ENCODE results near the gene ZNF827. TPM values are rescaled to one million over a fixed set of nuclear protein-coding genes. Genes with fewer than 3 reads are reported as not detected.

ZNF827 gene
- total and polyA plus RNA-seq, 2 of the 13 experiments (the other 11 are each of a cell fraction or from before 2014, with no cell fraction given) = 2.8 TPM

DNA sequence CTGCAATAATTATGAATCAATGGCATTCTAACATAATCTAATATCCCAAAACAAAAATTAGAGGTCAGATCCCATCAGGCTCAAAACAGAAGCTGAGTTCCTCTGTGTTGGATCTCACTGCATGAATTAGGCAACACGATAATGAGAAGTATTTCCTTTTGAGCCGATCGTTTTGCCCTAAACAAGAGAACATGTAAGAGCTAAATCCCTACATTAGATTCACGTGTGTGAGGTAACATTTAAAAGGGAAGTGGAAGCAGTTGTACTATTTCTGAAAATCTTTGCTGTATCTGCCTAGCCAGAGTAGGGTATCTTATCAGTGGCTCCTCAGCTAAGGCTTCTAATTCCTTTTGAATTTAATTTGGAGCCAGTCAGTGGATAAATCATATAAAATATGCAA lies 143.1 kb downstream of the ZNF827 start (continued):
- no peak for TF ChIP-seq ZNF781 (CRISPR knock-in tag; IDR thresholded peaks at IDR 0.05; ENCODE audit: borderline replicate concordance, not compliant biosample characterization)

DNA sequence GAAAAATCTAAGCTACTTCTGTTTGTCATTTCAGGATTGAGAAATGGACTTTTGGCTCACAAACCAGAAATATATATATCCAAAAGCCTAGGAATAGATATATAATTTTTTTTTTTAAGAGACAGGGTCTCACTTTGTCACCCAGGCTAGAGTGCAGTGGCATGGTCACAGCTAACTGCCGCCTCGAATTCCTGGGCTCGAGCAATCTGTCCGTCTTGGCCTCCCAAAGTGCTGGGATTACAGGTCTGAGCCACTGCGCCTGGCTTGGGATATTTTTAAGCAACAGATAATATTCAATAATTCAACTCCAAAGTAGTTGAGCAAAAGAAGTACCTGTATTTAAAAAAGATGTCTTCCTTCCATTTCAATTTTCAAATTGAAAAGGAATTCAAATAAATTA lies 146.2 kb downstream of the ZNF827 start:
- no peaks in the 10 kb centered on the region for H3K27me3 ChIP-seq (ENCODE audit: control insufficient read depth in 1 of 2, insufficient read depth in 2 of 2, low read length in 2 of 2)
- no peaks in the 10 kb centered on the region for H3K79me2 ChIP-seq (ENCODE audit: insufficient read depth, low read length)
- H4K20me1 ChIP-seq (ENCODE audit: insufficient read depth, low read length) = no peaks in the 10 kb centered on the region
- FAIRE-seq (no peak), DNase-seq (ENCODE audit: low spot score) (no peak), ATAC-seq (no peak)
- H2AFZ ChIP-seq (ENCODE audit: low read length) = no peak overlapping the region
- no peak overlapping the region for H3K4me3 ChIP-seq (replicated peaks in 1 of 3; ENCODE audit: insufficient read depth in 1 of 3, low read depth in 2 of 3, low read length in 3 of 3)
- BruUV-seq (replicated peaks) = no TSS peak
- TF ChIP-seq, protein P1, sequence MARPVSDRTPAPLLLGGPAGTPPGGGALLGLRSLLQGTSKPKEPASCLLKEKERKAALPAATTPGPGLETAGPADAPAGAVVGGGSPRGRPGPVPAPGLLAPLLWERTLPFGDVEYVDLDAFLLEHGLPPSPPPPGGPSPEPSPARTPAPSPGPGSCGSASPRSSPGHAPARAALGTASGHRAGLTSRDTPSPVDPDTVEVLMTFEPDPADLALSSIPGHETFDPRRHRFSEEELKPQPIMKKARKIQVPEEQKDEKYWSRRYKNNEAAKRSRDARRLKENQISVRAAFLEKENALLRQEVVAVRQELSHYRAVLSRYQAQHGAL (CRISPR knock-in tag; IDR thresholded peaks at IDR 0.05; ENCODE audit: not compliant biosample characterization) = no peak
- TF ChIP-seq MAZ (IDR thresholded peaks at IDR 0.05; ENCODE audit: borderline replicate concordance, low read depth, low read length) (no peak), MAZ (CRISPR knock-in tag; IDR thresholded peaks at IDR 0.05; ENCODE audit: low read depth) (no peak), HDAC1 (CRISPR knock-in tag; IDR thresholded peaks at IDR 0.05) (no peak)
- TF ChIP-seq, protein P2, sequence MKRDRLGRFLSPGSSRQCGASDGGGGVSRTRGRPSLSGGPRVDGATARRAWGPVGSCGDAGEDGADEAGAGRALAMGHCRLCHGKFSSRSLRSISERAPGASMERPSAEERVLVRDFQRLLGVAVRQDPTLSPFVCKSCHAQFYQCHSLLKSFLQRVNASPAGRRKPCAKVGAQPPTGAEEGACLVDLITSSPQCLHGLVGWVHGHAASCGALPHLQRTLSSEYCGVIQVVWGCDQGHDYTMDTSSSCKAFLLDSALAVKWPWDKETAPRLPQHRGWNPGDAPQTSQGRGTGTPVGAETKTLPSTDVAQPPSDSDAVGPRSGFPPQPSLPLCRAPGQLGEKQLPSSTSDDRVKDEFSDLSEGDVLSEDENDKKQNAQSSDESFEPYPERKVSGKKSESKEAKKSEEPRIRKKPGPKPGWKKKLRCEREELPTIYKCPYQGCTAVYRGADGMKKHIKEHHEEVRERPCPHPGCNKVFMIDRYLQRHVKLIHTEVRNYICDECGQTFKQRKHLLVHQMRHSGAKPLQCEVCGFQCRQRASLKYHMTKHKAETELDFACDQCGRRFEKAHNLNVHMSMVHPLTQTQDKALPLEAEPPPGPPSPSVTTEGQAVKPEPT (CRISPR knock-in tag; IDR thresholded peaks at IDR 0.05; ENCODE audit: low read depth) = no peak
- no peak overlapping the region for H3K4me2 ChIP-seq (ENCODE audit: low read depth, low read length)
- in situ Hi-C loops (cut with HindIII; ENCODE audit: extremely low pct_ligation_motif_present, low pct_unique_long_range_greater_than_20kb) (no loop called here), intact Hi-C loops (cut with micrococcal nuclease; ENCODE audit: unreplicated experiment) (no loop called here)
- CTCF ChIA-PET (ENCODE audit: low intra/inter-chr PET ratio, low total read pairs) = no interaction called here
- no peak overlapping the region for H3K9ac ChIP-seq (ENCODE audit: insufficient read depth, low read depth, low read length)
- H3K27ac ChIP-seq (ENCODE audit: extremely low read length, insufficient read depth, low read length) = no peak overlapping the region
- POLR2A ChIA-PET = no interaction called here
- H3K4me1 ChIP-seq (ENCODE audit: insufficient read depth, low read length) = no peaks in the 10 kb centered on the region
- no peaks in the 10 kb centered on the region for H3K9me3 ChIP-seq (ENCODE audit: low read length)
- H3K36me3 ChIP-seq (replicated peaks in 1 of 2; ENCODE audit: control insufficient read depth in 1 of 2, insufficient read depth in 2 of 2, low read length in 2 of 2) = no peaks in the 10 kb centered on the region
- WGBS (ENCODE audit: low lambda C conversion rate) = 97% methylated on average over 5 of the region's 5 CpGs

Data from HepG2 (cell line).